CD14-positive monocyte (primary cell): Measurements from ENCODE around the gene PCDHA10. TPM values are rescaled to one million over a fixed set of nuclear protein-coding genes. Genes with fewer than 3 reads are reported as not detected.
A peak's percentile ranks its signal among the peaks of the same experiment; 100 is the strongest.
"Not testable (repeated sequence)": the region's sequence is repeated elsewhere in the genome, so short reads cannot be mapped to it uniquely, and the experiment has no call there.

ENCODE experiments used
- DNase-seq, 3 donors: peaks; one replicate each; pipeline ENCODE4 v3.0.0-alpha.2; 2011 to 2022
- H2AFZ ChIP-seq: 2 replicates; pipeline ENCODE4 v1.6.0; 2012; ENCODE audit warnings: mild to moderate bottlenecking, low read depth, low read length, inconsistent platforms; ENCODE audit not compliant: insufficient read depth, poor library complexity, severe bottlenecking
- H3K27ac ChIP-seq, 2 donors: 1 replicate in 1 of 2; 2 replicates in 1 of 2; pipeline ENCODE4 v1.5.1; 2012 to 2013; ENCODE audit warnings: low read length in 2 of 2, control low read depth in 1 of 2, inconsistent platforms in 1 of 2, low read depth in 1 of 2, mild to moderate bottlenecking in 1 of 2
- H3K27me3 ChIP-seq, 2 donors: one replicate each; pipeline versions ENCODE4 v1.6.0 to v1.6.1; 2011 to 2013; ENCODE audit warnings: low read length in 2 of 2; ENCODE audit not compliant: control insufficient read depth in 2 of 2, insufficient read depth in 2 of 2
- H3K36me3 ChIP-seq, 2 donors: replicated peaks in 1 of 2; 1 replicate in 1 of 2; 2 replicates in 1 of 2; pipeline versions ENCODE4 v1.5.1 to v1.6.1; 2012 to 2013; ENCODE audit warnings: low read length in 2 of 2, control low read depth in 1 of 2, inconsistent platforms in 1 of 2, mild to moderate bottlenecking in 1 of 2; ENCODE audit not compliant: insufficient read depth in 2 of 2, control insufficient read depth in 1 of 2
- H3K4me1 ChIP-seq, 2 donors: 1 replicate in 1 of 2; 2 replicates in 1 of 2; pipeline versions ENCODE4 v1.5.1 to v1.6.1; 2012 to 2013; ENCODE audit warnings: low read length in 2 of 2, control low read depth in 1 of 2, inconsistent platforms in 1 of 2, mild to moderate bottlenecking in 1 of 2, moderate library complexity in 1 of 2; ENCODE audit not compliant: insufficient read depth in 2 of 2, control insufficient read depth in 1 of 2
- H3K4me2 ChIP-seq: replicated peaks from 2 replicates; pipeline ENCODE3; 2012; ENCODE audit warnings: low read length, moderate library complexity, mild to moderate bottlenecking; ENCODE audit not compliant: poor library complexity, severe bottlenecking; ENCODE audit errors: extremely low read depth
- H3K4me3 ChIP-seq, 3 experiments: fragments of 200-600 bp in 1 of 3; sonication (generic) in 1 of 3; replicated peaks in 1 of 3; 1 replicate in 2 of 3; 2 replicates in 1 of 3; pipeline ENCODE4 v1.5.1; 2011 to 2013; ENCODE audit warnings: low read length in 3 of 3, mild to moderate bottlenecking in 3 of 3, control low read depth in 2 of 3, low read depth in 2 of 3, inconsistent platforms in 1 of 3, moderate library complexity in 1 of 3
- H3K79me2 ChIP-seq: 2 replicates; pipeline ENCODE4 v1.6.0; 2012; ENCODE audit warnings: mild to moderate bottlenecking, control low read depth, inconsistent platforms, low read length, moderate library complexity; ENCODE audit not compliant: insufficient read depth
- H3K9ac ChIP-seq: 2 replicates; pipeline ENCODE4 v1.6.0; 2017; ENCODE audit warnings: low read length, mild to moderate bottlenecking; ENCODE audit not compliant: insufficient read depth, poor library complexity, severe bottlenecking
- H3K9me3 ChIP-seq, 2 donors: replicated peaks in 1 of 2; 1 replicate in 1 of 2; 2 replicates in 1 of 2; pipeline versions ENCODE4 v1.5.1 to v1.6.1; 2012 to 2013; ENCODE audit warnings: low read length in 2 of 2, control low read depth in 1 of 2; ENCODE audit not compliant: control insufficient read depth in 1 of 2, insufficient read depth in 1 of 2
- H4K20me1 ChIP-seq: 2 replicates; pipeline ENCODE4 v1.6.0; 2012; ENCODE audit warnings: mild to moderate bottlenecking, low read length, control low read depth, moderate library complexity; ENCODE audit not compliant: insufficient read depth
- H3K27ac Mint-ChIP-seq, 7 donors: one replicate each; pipeline ENCODE4 v1.8.0; 2020; ENCODE audit warnings: mild to moderate bottlenecking in 7 of 7, mixed read lengths in 7 of 7, moderate library complexity in 6 of 7, inconsistent platforms in 2 of 7
- H3K27me3 Mint-ChIP-seq, 3 donors: one replicate each; pipeline ENCODE4 v1.8.0; 2021 to 2022; ENCODE audit warnings: low read depth in 3 of 3, mild to moderate bottlenecking in 3 of 3, mixed read lengths in 3 of 3, moderate library complexity in 3 of 3, inconsistent platforms in 1 of 3
- H3K36me3 Mint-ChIP-seq, 2 donors: one replicate each; pipeline ENCODE4 v1.8.0; 2020; ENCODE audit warnings: mixed read lengths in 2 of 2, inconsistent platforms in 1 of 2, mild to moderate bottlenecking in 1 of 2
- H3K4me1 Mint-ChIP-seq: one replicate; pipeline ENCODE4 v1.8.0; 2020; ENCODE audit warnings: mild to moderate bottlenecking, mixed read lengths
- H3K4me3 Mint-ChIP-seq, 2 donors: one replicate each; pipeline ENCODE4 v1.8.0; 2020; ENCODE audit warnings: mild to moderate bottlenecking in 2 of 2, mixed read lengths in 2 of 2, moderate library complexity in 1 of 2
- H3K9me3 Mint-ChIP-seq, 7 donors: one replicate each; pipeline ENCODE4 v1.8.0; 2020 to 2022; ENCODE audit warnings: mixed read lengths in 7 of 7, mild to moderate bottlenecking in 6 of 7, moderate library complexity in 6 of 7, inconsistent platforms in 2 of 7
- WGBS: methylation state at CpG from one replicate; pipeline ENCODE4 v1.1.5; 2013; ENCODE audit warnings: missing lambda C conversion rate; ENCODE audit not compliant: insufficient coverage; 5-methylcytosine and 5-hydroxymethylcytosine counted together
- intact Hi-C, 2 donors: fragments of 100-400 bp; cut with micrococcal nuclease; formaldehyde crosslinking; loops; one replicate each; pipeline versions ENCODE4 v1.15.0 to v1.15.1; 2023
- polyA plus RNA-seq, 3 donors: library from polyadenylated mRNA; depleted of rRNA in 1 of 3; unstranded in 2 of 3; stranded (reverse) in 1 of 3; fragments of 300-500 nt in 2 of 3; fragments of >200 nt in 1 of 3; fragmentation: Illumina TruSeq in 2 of 3; gene quantifications; 1 replicate in 2 of 3; 2 replicates in 1 of 3; pipeline ENCODE4 v1.2.3, GENCODE V29; 2012 to 2021
- TF ChIP-seq, protein P1 (sequence below): fragments of 200-600 bp; IDR thresholded peaks from one replicate; pipeline ENCODE4 v1.8.0; 2022; ENCODE audit warnings: antibody characterized with exemption, mild to moderate bottlenecking

The PCDHA10 gene
- polyA plus RNA-seq, 3 donors = not detected

DNA sequence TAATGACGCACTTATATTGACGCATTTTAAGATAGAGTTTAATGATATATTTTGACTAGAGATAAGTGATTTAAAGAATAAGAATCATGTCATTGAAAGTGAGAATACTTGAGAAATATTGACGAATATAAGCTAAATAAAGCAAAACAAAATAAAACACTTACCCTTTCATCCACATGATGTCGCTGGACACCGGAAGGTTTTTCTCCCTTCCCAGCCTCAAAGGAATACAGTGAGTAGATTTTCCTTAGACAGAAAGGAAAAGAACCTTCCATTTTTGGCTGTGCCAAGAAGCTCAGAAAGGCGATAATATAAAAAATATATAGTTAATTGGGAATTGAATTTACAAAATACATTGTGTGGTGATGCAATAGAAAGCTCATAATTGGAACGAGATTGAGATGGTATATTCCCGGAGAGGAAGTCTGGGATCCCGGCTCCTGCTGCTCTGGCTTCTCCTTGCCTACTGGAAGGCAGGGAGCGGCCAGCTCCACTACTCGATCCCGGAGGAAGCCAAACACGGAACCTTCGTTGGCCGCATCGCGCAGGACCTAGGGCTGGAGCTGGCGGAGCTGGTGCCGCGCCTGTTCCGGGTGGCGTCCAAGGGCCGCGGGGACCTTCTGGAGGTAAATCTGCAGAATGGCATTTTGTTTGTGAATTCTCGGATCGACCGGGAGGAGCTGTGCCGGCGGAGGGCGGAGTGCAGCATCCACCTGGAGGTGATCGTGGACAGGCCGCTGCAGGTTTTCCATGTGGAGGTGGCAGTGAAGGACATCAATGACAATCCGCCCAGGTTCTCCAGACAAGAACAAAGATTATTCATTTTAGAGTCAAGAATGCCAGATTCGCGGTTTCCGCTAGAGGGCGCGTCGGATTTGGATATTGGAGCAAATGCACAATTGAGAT, 34.1 kb upstream of the PCDHA10 start, which contains the start of gene PCDHA5:
Gene PCDHA5, plus strand, starts transcription at position 239 of the 906 bp plus-strand sequence.
- intact Hi-C loops = loop anchor here in 1 of 2 donors (10.0 kb wide), 1 partner anchor 53 kb away; the partner anchor contains the start of gene PCDHA12
- H3K9ac ChIP-seq = no peak within 1 kb of the TSS
- Mint-ChIP-seq H3K27ac (no peak within 1 kb of the TSS), H3K27me3 (peaks cover 5 to 9% (median 7%) of the 10 kb centered on the region in 3 donors), H3K9me3 (peaks cover 22 to 38% (median 35%) of the 10 kb centered on the region in 7 donors), H3K36me3 (peaks cover 0 to 4% of the 10 kb centered on the region in 2 donors), H3K4me1 (no peaks in the 10 kb centered on the region), H3K4me3 (no peak within 1 kb of the TSS)
- DNase-seq = no peak
- H3K36me3 ChIP-seq = no peaks in the 10 kb centered on the region
- WGBS = 40% methylated on average over 33 of the region's 39 CpGs
- no peaks in the 10 kb centered on the region for H3K4me1 ChIP-seq
- H3K9me3 ChIP-seq = peaks cover 36 to 38% of the 10 kb centered on the region in 2 donors
- no peak within 1 kb of the TSS for H2AFZ ChIP-seq
- no peak within 1 kb of the TSS for H3K4me2 ChIP-seq
- H3K4me3 ChIP-seq = no peak within 1 kb of the TSS
- H3K27ac ChIP-seq = no peak within 1 kb of the TSS
- TF ChIP-seq, protein P1, sequence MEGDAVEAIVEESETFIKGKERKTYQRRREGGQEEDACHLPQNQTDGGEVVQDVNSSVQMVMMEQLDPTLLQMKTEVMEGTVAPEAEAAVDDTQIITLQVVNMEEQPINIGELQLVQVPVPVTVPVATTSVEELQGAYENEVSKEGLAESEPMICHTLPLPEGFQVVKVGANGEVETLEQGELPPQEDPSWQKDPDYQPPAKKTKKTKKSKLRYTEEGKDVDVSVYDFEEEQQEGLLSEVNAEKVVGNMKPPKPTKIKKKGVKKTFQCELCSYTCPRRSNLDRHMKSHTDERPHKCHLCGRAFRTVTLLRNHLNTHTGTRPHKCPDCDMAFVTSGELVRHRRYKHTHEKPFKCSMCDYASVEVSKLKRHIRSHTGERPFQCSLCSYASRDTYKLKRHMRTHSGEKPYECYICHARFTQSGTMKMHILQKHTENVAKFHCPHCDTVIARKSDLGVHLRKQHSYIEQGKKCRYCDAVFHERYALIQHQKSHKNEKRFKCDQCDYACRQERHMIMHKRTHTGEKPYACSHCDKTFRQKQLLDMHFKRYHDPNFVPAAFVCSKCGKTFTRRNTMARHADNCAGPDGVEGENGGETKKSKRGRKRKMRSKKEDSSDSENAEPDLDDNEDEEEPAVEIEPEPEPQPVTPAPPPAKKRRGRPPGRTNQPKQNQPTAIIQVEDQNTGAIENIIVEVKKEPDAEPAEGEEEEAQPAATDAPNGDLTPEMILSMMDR = peak; percentile 20
- no peaks in the 10 kb centered on the region for H4K20me1 ChIP-seq
- H3K27me3 ChIP-seq = peaks cover 0 to 4% of the 10 kb centered on the region in 2 donors
- H3K79me2 ChIP-seq = no peaks in the 10 kb centered on the region

DNA sequence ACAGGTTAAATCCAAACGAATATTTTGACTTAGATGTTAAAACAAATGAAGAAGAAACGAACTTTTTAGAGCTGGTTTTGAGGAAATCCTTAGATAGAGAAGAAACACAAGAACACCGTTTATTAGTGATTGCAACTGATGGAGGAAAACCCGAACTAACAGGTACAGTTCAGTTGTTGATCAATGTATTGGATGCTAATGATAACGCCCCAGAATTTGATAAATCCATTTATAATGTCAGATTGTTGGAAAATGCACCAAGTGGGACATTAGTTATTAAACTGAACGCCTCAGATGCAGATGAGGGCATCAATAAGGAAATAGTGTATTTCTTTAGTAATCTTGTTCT, 33.4 kb upstream of the PCDHA10 start:
- Histone ChIP-seq H3K79me2 (no peaks in the 10 kb centered on the region), H4K20me1 (no peaks in the 10 kb centered on the region), H3K27ac (no peak overlapping the region), H3K36me3 (no peaks in the 10 kb centered on the region), H3K9ac (no peak overlapping the region), H3K9me3 (peaks cover 31 to 38% of the 10 kb centered on the region in 2 donors), H2AFZ (no peak overlapping the region), H3K27me3 (peaks cover 0 to 6% of the 10 kb centered on the region in 2 donors), H3K4me2 (no peak overlapping the region), H3K4me1 (no peaks in the 10 kb centered on the region), H3K4me3 (no peak overlapping the region)
- TF ChIP-seq, protein P1 = no peak
- DNase-seq = no peak
- Mint-ChIP-seq H3K27ac (no peak overlapping the region), H3K9me3 (peaks cover 22 to 41% (median 36%) of the 10 kb centered on the region in 7 donors), H3K4me3 (no peak overlapping the region), H3K36me3 (peaks cover 0 to 4% of the 10 kb centered on the region in 2 donors), H3K4me1 (no peaks in the 10 kb centered on the region), H3K27me3 (peaks cover 9 to 15% (median 11%) of the 10 kb centered on the region in 3 donors)
- intact Hi-C loops = loop anchor here in 1 of 2 donors (10.0 kb wide), 1 partner anchor 53 kb away; the partner anchor contains the start of gene PCDHA12
- 23% methylated on average over 2 of the region's 6 CpGs for WGBS

DNA sequence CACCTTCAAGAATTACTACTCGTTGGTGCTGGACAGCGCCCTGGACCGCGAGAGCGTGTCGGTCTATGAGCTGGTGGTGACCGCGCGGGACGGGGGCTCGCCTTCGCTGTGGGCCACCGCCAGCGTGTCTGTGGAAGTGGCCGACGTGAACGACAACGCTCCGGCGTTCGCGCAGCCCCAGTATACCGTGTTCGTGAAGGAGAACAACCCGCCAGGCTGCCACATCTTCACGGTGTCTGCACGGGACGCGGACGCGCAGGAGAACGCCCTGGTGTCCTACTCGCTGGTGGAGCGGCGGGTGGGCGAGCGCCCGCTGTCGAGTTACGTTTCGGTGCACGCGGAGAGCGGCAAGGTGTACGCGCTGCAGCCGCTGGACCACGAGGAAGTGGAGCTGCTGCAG, 32.7 kb upstream of the PCDHA10 start:
- not testable (repeated sequence) for H3K9ac ChIP-seq, H3K36me3 ChIP-seq, H4K20me1 ChIP-seq, H3K79me2 ChIP-seq, H2AFZ ChIP-seq, H3K4me3 Mint-ChIP-seq, H3K4me2 ChIP-seq, H3K4me1 Mint-ChIP-seq, DNase-seq, H3K4me1 ChIP-seq, H3K4me3 ChIP-seq, H3K36me3 Mint-ChIP-seq, H3K27ac ChIP-seq, H3K27ac Mint-ChIP-seq
- intact Hi-C loops = loop anchor here in 1 of 2 donors (10.0 kb wide), 1 partner anchor 52 kb away; the partner anchor contains the start of gene PCDHA12
- 55% methylated on average over 48 of the region's 48 CpGs for WGBS
- Histone ChIP-seq H3K9me3 (peaks cover 33 to 45% of the 10 kb centered on the region in 2 donors), H3K27me3 (peaks cover 0 to 13% of the 10 kb centered on the region in 2 donors)
- peaks cover 25 to 47% (median 41%) of the 10 kb centered on the region in 7 donors for H3K9me3 Mint-ChIP-seq
- H3K27me3 Mint-ChIP-seq = peaks cover 11 to 21% (median 15%) of the 10 kb centered on the region in 3 donors
